8988T (cell line): Measurements from ENCODE around the gene ARL6IP5.

Experiments used
- DNase-seq: peaks from one replicate; pipeline ENCODE4 v3.0.0; 2011

Gene ARL6IP5, protein sequence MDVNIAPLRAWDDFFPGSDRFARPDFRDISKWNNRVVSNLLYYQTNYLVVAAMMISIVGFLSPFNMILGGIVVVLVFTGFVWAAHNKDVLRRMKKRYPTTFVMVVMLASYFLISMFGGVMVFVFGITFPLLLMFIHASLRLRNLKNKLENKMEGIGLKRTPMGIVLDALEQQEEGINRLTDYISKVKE

DNA sequence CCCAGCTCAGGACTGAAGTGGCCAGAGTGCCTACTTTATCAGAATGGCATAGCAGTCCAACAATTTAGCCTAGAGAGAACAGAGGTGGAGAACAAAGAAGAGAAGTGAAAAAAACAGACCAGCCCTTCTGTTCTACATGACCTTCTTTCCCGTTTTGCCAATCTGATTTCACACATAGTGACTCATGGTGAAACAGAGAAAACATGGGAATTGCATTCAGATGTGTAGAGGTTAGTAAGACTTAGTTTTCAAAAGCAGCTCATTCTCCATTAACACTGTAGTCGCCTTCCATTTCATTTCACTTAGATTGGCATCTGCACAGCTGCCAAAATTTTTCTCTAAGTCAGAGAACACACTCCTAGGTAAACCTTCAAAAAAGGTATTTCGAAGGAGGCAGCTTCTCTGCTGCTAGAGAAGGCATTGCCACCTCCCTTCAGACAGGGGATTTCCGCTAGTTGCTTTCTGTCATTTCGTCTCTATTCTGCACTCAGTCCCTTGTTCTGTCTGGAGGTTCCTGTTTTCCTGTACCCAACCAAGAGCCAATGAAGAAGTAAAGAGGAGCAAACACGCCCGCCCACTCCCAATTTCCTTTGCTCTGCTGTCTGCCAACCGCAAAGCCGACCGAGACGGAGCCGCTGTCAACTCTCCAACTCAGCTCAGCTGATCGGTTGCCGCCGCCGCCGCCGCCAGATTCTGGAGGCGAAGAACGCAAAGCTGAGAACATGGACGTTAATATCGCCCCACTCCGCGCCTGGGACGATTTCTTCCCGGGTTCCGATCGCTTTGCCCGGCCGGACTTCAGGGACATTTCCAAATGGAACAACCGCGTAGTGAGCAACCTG, at the start of gene ARL6IP5:
Gene ARL6IP5, plus strand, starts transcription at position 612 of the 842 bp plus-strand sequence. Its CDS starts 111 bp downstream, at position 723.
- peak; percentile 24 for DNase-seq

DNA sequence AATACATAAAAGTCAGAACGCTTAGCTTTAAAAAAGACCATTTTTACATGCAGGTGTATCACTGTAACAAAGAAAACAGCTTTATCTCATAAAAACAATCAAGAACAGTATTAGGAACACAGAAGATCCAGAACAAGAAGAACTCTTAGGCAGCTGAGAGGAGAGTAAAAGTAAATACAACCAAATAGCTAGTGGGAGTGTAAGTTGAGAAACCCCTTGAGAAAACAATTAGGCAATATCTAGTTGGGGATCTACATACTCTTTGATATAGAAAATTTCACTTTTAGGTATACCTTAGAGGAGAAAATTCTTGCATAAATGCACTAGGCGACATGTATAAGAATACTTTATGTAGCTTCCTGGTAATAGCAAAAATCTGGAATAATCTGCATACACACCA, 40.1 kb upstream of the ARL6IP5 start:
- DNase-seq: no peak

DNA sequence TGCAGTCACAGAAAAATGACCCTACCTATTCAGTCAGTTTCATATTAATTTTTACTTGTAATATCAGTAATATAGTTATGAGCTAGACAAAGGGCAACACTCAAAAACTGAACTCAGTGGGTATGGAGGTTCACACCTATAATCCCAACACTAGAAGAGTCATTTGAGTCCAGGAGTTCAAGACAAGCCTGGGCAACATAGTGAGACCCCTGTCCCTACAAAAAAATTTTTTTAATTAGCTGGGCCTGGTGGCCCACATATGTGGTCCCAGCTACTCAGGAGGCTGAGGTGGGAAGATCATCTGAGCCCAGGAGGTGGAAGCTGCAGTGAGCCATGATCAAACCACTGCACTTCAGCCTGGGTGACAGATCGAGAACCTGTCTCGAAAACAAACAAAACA, 35.7 kb upstream of the ARL6IP5 start:
- DNase-seq: no peak

DNA sequence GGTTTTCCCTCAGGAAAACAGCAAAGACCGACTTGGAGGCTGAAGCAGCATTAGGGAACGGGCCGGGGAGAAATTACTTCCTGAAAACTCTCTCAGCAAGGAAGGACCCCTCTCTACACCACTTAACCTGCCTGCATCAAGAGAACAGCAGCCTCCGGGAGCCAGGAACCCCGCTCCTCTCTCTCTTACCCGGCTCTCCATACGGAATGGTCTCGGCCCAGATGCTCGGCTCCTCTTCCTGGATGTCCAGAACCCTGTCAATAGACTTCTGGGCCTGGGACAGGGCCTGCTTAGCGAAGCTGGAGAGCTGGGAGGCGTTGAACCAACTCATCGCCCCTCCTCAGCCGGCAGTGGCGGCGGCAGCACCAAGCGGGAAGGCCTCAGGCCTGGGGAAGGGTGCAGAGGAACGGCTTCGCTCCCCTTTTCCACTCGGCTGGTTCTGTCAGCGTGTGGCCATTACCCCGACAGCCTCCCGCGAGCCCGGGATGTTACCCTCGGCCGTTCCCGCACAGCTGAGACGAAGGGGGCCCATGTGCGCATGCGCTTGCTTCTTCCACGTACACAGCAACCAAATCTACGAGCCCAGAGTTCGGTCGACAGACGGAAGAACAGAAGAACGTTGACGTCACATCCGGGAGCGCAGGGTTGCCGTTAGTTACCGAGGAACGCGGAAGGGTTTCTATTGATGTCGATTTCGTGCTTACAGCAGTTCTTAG, 32.8 kb upstream of the ARL6IP5 start, which contains the start of gene TMF1:
Gene TMF1, minus strand, starts transcription at position 578 of the 716 bp plus-strand sequence. Its CDS starts 247 bp downstream, at position 331.
- peak; percentile 47 for DNase-seq

DNA sequence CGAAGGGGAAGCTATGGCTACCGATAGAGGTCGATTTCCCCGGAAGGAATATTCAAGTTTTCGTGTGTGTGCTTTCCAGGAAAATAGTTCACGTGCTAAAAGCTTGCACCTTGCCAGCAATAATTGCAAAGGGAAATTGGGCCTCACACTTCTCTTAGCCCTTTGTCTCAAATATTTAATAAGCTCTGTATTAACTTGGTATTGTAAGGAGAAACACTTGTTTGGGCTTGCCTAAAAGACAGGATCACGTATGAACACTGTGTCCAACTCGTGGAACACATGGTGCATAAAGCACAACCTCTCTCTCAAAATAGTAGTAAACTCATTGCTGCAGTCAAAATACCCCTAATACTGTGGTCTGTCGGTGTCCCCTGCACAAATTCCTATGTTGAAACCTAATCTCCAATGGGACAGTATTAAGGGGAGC, 32.3 kb upstream of the ARL6IP5 start:
- DNase-seq: no peak

DNA sequence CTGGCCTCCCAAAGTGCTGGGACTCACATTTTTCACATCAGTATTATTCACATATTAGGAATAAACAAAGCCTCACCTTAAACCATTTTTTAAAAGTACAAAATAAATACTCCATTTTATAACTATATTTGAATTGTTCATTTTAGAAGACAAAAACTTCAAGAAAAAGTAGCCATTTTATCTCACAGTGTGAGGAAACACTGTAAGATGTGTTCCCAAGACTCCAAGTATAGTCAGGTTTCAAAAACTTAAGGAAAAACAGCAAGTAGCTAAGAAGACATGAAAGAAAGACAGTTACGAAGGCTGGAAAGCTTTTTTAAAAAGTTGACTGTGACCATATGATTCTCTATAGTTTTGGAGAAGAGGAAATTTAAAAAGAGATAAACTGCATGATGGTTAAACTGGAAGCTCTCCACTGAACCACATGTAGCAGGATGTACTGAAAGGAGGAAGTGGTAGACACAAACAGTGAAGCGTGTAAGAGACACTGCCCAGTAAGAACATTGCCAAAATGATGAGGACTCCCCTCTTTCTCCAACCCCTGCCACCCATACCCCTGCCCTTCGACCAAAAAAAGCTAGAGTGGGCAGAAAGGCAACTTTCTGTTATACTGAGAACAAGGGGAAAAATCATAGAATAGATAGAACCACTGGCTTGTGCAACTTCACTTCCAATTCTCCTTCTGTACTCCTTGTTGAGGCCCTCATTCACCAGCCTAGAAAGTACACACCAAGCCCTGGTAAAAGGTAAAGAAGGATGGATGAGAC, 26.4 kb upstream of the ARL6IP5 start:
- no peak for DNase-seq

DNA sequence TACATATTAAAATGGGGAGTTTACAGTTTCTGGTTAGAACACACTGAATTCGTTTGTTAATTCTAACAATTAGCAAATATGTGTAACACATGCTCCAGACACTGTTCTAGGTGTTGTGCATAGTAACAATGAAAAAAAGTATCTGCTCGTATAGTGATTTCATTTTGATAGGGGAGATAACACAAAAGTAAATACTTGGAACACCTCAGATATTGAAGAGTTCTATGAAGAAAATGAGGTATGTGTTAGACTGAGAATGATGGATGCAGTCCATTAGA, 25.9 kb upstream of the ARL6IP5 start:
- no peak for DNase-seq

DNA sequence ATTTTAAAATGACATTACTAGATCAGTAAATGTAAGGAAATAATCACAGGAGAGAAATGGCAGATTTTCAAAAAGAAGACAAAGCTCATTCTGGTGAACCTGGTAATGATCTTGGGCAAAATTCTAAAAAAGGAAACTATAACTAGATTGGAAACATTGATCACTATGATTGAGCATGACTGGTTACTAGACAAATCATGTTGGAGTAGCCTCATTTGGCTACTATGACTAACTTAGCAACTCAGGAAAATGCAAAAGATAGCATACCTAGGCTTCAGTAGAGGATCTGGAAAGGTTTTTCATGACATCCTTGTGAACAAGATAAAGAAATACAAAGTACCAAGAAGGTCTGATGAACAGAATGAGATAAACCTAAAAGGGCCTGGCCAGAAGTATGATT, 25.0 kb upstream of the ARL6IP5 start:
- no peak for DNase-seq

DNA sequence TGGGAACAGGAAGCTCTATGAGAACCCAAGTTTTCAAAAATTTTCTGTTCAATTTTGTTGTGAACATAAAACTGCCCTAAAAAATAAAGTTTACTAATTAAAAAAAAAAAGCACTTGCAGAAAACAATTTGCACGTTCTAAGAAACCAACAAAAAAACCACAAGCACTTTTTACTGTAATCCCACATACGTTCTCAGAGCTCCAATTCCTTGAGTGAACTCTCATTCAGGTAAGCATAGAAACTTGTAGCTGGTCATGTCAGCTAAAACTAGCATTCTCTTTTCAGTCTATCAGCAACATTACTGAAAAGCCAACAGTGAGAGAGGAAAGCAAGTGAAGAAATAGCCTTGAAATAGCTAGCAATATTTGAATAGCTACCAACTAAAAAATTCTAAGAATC, 21.1 kb upstream of the ARL6IP5 start:
- no peak for DNase-seq

DNA sequence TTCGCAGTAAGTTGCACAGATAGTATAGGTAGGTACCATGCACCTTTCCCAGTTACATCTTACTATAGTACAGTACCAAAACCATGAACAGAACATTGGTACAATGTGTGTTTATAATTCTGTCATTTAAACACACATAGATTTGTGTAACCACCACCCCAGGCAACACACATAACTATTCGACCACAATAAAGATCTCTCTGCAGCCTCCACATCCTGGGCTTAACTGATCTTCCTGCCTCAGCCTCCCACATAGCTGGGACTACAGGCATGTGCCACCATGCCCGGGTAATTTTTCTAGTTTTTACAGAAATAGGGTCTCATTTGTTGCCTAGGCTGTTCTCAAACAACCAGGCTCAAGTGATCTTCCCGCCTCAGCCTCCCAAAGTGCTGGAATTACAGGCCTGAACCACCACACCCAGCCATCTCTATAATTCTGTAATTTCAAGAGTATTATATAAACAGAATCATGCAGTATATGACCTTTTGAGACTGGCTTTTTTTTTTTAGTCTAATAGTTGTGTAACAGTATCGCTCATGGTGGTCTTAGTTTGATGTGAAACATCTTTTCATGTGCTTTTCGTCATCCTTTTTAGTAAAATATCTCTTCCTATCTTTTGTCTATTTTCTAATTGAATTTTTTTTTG, 19.3 kb upstream of the ARL6IP5 start:
- DNase-seq: no peak

DNA sequence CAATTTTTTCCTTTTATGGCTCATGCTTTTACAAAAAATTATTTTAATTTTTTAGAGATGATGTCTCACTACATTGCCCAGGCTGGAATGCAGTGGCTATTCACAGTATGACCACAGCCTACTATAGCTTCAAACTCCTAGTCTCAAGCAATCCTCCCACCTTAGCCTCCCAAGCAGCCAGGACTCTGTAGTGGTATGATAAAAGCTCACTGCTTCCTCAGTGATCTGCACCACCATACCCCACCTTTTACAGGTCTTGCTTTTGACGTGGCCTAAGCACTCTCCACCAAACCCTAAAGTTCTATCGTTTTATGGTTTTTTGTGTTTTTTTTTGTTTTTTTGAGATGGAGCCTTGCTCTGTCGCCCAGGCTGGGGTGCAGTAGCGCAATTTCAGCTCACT, 18.6 kb upstream of the ARL6IP5 start:
- no peak for DNase-seq

DNA sequence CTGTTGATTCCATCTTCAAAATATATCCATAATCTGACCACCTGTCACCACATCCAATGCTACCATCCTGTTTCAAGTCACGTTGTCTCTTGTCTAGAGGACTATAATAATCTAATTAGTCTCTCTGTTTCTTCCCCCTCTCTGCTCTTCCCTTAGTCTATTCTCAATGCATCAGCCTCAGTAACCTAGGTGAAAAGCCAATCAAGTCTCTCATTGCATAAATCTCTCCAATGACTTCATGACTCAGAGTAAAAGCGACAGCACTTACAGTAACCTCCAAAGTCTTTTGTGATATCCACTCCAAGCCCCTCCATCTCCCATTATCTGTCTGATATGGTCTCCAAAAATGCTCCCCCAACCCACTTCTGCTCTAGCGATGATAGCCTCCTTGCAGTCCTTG, 11.8 kb upstream of the ARL6IP5 start:
- no peak for DNase-seq

DNA sequence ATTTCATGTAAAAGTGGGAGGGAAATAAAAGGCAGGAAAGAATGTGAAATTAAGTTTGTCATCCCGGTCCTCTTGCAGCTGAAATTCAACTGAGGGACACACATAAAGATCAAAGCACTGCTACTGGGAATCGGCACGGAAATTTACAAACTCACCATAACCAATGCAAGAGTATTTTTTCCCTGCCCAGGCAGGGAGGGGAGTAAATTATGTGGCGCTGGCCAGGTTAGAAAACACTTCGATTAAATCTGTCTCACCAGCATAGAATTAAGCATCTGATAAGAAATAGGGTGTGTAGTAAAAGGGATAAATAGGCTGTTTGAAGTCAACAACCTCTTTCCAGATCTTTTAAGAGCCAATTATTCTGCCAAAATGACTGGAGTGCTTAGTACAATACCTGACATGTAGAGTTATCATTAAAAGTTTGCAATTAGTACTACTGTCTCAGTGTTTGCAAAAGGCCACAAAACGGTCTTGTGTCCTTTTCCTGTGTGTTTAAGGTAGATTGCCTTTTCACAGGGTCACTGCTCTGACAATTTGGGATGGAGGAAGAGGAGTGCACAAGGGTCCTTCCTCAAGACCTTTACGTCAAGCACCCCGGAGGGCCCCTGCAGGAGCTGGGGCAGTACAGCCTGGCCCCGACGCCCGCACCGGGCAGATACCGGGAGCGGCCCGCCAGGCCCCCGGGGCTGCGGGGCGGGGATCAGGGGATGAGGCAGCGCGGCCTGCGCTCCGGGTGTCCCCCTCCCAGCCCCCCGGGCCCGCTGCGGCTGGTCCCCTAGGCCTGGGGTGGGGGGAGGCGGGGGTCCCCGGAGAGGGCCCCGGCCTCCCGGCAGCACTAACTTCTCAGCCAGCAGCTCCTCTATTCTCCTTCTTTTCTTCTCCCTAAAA, 5.2 kb upstream of the ARL6IP5 start:
- DNase-seq: no peak

DNA sequence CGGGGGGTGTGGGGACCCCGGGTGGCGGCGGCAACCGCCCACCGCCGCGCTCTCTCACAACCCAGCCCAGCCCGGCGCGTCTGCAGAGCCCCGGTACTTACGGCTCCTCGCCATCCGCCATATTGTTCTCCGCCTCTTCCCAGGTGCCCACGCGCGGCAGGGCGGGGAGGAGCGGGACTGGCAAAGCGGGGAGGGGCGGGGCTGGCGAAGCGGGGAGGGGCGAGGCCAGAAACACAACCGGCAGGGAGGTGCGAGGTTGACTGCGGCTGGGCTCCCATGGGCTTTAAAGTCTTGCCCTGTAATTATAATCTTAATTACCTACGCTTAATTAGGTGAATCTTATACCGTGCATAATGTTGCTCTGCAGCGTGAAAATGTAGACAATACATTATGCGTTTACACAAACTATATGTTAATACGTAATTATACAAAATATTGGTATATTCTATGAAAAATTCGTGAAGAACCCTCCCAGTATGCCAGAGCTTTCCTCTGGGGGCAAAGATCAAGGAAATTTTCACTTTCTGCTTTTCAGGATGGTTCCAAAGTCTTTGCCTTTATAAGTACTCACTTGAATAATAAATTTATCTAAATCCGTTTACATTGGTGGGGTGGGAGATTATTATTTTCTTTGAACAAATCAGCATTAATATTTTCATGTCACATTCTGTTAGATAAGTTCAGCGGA, 4.4 kb upstream of the ARL6IP5 start, which contains the start of gene UBA3:
Gene UBA3, minus strand, starts transcription at position 133 of the 688 bp plus-strand sequence. Its CDS starts 12 bp downstream, at position 121.
- DNase-seq: peak; percentile 51

DNA sequence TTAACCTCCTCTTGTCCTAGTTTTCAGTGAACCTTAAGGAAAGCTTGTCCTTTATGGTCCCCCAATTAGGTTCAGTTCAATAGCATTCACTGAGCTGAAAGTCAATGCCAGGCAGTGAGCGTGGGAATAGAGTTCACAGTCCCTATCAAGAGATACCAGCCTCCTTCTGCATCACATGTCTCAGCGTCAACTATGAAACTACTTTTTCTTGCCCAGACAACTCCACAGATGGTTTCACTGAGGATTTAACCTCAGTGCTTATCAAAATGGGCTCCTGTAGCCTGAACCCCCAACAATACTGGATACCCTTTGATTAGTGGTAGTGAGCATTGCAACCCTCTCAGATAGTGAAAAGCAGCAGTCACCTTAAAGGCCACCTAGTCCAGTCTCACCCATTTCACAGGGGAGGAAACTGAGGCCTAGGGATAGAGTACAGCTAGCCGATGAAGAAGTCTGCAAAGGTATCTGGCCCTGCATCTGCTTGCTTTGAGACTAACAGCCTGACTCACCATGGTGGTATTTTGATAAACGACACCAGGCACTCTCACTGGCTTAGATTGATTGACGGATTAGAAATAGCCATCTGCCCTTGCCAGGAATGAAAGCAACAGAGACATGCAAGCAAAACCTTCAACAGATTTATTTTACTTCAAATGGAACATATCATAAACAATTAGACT, 3.0 kb upstream of the ARL6IP5 start:
- DNase-seq: no peak

DNA sequence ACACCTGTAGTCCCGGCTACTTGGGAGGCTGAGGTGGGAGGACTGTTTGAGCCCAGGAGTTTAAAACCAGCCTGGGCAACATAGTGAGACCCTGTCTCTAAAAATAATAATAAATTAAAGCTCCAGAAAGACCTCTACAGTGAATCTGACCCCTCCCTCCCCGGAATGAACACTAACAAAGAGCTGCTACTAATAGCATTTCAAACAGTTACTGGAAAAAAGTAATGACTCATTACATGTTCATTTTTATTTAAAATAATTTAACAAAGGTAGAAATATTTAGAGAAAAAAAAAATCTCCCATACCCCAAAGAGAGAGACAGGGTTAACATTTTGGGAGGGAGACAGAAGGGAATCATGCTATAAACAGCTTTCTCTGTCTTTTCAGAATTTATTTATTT, 2.4 kb upstream of the ARL6IP5 start:
- DNase-seq: no peak

DNA sequence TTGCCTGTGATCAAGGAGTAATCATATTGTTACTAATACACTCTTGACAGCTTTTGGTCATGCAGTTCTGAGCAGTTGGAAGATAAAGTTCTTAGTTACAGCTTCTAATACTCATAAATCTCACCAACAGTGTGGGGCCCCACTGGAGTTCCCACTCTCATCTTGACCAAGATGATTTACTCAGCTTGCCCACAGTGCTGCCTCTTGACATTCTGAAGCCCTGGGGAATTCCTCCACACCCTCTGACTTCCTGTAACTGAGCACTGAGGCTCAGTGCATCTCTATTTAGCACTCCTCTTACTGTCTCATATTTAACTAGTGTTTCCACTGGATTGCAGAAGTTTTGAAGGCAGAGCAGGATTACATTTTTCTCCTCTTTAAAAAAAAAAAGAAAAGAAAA, 1.9 kb upstream of the ARL6IP5 start:
- no peak for DNase-seq

DNA sequence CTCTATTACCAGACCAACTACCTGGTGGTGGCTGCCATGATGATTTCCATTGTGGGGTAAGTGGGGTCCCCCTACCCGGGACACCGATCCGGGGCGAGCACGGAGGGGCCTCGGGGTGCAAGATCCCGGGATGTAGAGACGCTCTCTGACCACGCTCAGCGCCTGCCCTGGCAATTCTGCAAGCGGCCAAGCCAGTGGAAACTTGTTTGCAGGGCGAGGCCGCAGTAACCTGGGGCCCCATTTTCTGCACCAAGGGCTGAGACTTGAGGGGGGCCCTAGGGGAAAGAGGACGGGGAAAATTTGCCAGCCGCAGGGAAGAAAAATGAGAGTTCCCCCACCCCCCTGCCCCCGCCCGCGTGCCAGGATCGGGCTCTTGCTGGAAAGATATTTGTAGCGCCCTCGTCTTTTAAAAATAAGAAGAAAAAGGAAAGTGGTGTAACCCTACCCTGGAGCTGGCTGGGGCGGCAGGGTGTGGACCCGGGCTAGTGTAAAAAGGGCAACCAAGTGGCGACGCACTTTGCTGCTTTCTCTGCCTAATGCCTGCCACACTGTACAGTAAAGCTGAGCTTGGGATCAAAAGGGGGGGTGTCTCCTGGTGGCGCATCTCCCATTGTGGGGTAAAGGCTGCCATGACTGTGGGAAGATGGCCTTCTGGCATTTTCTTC, 563 bp downstream of the ARL6IP5 start:
- DNase-seq: no peak

DNA sequence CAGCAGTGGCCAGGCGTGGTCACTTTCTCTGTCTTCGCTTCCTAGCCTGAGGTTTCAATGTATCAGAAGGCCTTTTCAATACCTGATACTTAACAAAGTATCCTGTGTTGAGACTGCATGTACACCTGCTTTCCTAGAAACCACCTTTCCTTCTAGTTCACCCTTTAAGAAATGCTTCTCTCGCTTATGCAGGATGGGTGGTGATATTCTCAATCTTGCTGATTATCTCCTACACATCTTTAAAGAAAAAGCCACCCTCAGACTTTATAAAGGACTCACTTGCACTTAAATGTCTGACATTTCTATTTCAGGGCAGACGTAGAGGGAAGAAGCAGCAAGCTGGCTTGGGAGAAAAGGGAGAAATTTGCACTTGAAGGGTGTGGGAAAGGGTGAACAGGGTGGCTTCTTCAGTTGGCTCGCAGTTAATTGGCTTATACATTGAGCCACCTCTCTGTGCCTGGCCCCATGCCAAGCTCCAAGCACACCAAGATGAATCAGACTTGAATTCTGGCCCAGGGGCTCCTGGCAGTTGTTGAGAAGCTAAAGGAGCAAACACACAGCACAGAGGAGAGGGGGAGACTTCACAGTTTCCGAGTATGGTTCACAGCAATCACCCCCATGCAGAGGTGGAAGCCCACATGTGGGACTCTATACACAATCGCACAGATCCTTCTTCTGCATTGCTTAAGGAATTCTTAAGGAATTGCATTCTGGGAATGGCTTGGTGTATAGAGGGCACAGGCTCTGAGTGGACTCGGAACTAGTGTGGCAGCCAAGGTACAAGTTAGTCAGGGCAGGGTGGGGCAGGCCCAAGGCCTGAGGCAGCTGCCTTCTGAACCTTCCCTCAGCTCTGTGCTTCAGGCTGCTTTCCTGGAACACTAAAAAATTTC, 1.3 kb downstream of the ARL6IP5 start:
- DNase-seq: no peak
